Bronchial smooth muscle cell (primary cell): Measurements from ENCODE around the gene PSME2. TPM values are rescaled to one million over a fixed set of nuclear protein-coding genes. Genes with fewer than 3 reads are reported as not detected.

Source experiments
- total RNA-seq: library from RNA; depleted of rRNA; stranded (reverse); fragments of >200 nt; gene quantifications from 2 replicates; pipeline ENCODE4 v1.2.1, GENCODE V29; 2014

PSME2 gene
- total RNA-seq, 1 donor from 2014 or later, result 106 TPM

Other genes with a start within 250 kb of the PSME2 start
- 61.6 and 72.0 TPM in 2 replicates for gene DHRS4, start 192.8 kb downstream of the PSME2 start, total RNA-seq
- gene DHRS4L2, start 157.7 kb downstream of the PSME2 start, total RNA-seq, result 21.6 and 26.6 TPM in 2 replicates
- gene CARMIL3, start 94.6 kb downstream of the PSME2 start, total RNA-seq, result under 0.01 and 0.17 TPM in 2 replicates
- gene CPNE6, start 75.0 kb downstream of the PSME2 start, total RNA-seq, result not detected in 2 replicates
- 14.5 and 17.0 TPM in 2 replicates for gene PCK2, start 52.3 kb downstream of the PSME2 start, total RNA-seq
- gene DCAF11, start 31.8 kb downstream of the PSME2 start, total RNA-seq, result 58.0 and 74.9 TPM in 2 replicates
- 0.95 and 1.0 TPM in 2 replicates for gene NRL, start 31.7 kb downstream of the PSME2 start, total RNA-seq
- 0.16 TPM in 1 of 2 replicates, not detected in the other for gene FITM1, start 16.0 kb downstream of the PSME2 start, total RNA-seq
- 93.1 and 102 TPM in 2 replicates for gene PSME1, start 10.4 kb downstream of the PSME2 start, total RNA-seq
- gene EMC9, start 5.0 kb downstream of the PSME2 start, total RNA-seq, result 11.9 and 13.9 TPM in 2 replicates
- 22.2 and 25.8 TPM in 2 replicates for gene RNF31, start 888 bp upstream of the PSME2 start, total RNA-seq
- 101 and 116 TPM in 2 replicates for gene IRF9, start 14.7 kb upstream of the PSME2 start, total RNA-seq
- 0.77 and 1.4 TPM in 2 replicates for gene REC8, start 25.5 kb upstream of the PSME2 start, total RNA-seq
- gene IPO4, start 42.2 kb upstream of the PSME2 start, total RNA-seq, result 24.0 and 24.3 TPM in 2 replicates
- 50.9 and 54.5 TPM in 2 replicates for gene TM9SF1, start 48.8 kb upstream of the PSME2 start, total RNA-seq
- gene TSSK4, start 59.1 kb upstream of the PSME2 start, total RNA-seq, result 0.16 TPM in 1 of 2 replicates, not detected in the other
- gene CHMP4A, start 66.9 kb upstream of the PSME2 start, total RNA-seq, result 18.6 and 23.8 TPM in 2 replicates
- gene MDP1, start 69.5 kb upstream of the PSME2 start, total RNA-seq, result 15.3 and 17.8 TPM in 2 replicates
- gene NEDD8, start 85.8 kb upstream of the PSME2 start, total RNA-seq, result 277 and 335 TPM in 2 replicates
- gene GMPR2, start 86.3 kb upstream of the PSME2 start, total RNA-seq, result 118 and 120 TPM in 2 replicates
- gene TINF2, start 96.0 kb upstream of the PSME2 start, total RNA-seq, result 36.6 and 48.1 TPM in 2 replicates
- gene TGM1, start 116.6 kb upstream of the PSME2 start, total RNA-seq, result 0.16 and 0.86 TPM in 2 replicates
- gene RABGGTA, start 125.0 kb upstream of the PSME2 start, total RNA-seq, result 16.9 and 18.7 TPM in 2 replicates
- gene DHRS1, start 153.2 kb upstream of the PSME2 start, total RNA-seq, result 11.2 and 14.7 TPM in 2 replicates
- 13.4 and 13.9 TPM in 2 replicates for gene NOP9, start 153.2 kb upstream of the PSME2 start, total RNA-seq
- 1.3 and 1.4 TPM in 2 replicates for gene CIDEB, start 161.4 kb upstream of the PSME2 start, total RNA-seq
- 1.9 and 2.7 TPM in 2 replicates for gene LTB4R2, start 163.5 kb upstream of the PSME2 start, total RNA-seq
- 0.94 and 1.1 TPM in 2 replicates for gene LTB4R, start 164.9 kb upstream of the PSME2 start, total RNA-seq
- gene ADCY4, start 188.5 kb upstream of the PSME2 start, total RNA-seq, result 1.4 and 9.3 TPM in 2 replicates
- gene RIPK3, start 193.4 kb upstream of the PSME2 start, total RNA-seq, result 2.5 and 6.2 TPM in 2 replicates
- 74.6 and 97.9 TPM in 2 replicates for gene NFATC4, start 221.6 kb upstream of the PSME2 start, total RNA-seq